Ovary (tissue), 9 donors: ENCODE results near the gene BID. TPM values are rescaled to one million over a fixed set of nuclear protein-coding genes. Genes with fewer than 3 reads are reported as not detected.
"Not testable (repeated sequence)": the region's sequence is repeated elsewhere in the genome, so short reads cannot be mapped to it uniquely, and the experiment has no call there.

Experiments
- DNase-seq, 5 donors: peaks; one replicate each; pipeline ENCODE4 v3.0.0-alpha.2; 2019 to 2020
- H3K27ac ChIP-seq, 2 donors: fragments of 200-600 bp; one replicate each; pipeline versions ENCODE4 v1.5.1 to v1.8.0; 2019 to 2022
- H3K27me3 ChIP-seq: fragments of 200-600 bp; one replicate; pipeline ENCODE4 v1.8.0; 2022
- H3K36me3 ChIP-seq: fragments of 200-600 bp; sonication (generic); one replicate; pipeline ENCODE4 v1.5.1; 2019
- H3K4me1 ChIP-seq: one replicate; pipeline ENCODE4 v1.8.1; 2013; ENCODE audit warnings: mild to moderate bottlenecking, moderate library complexity; ENCODE audit not compliant: insufficient read depth
- H3K4me3 ChIP-seq: fragments of 200-600 bp; sonication (generic); one replicate; pipeline ENCODE4 v1.5.1; 2017
- H3K9me3 ChIP-seq, 2 donors: fragments of 200-600 bp in 1 of 2; sonication (generic) in 1 of 2; one replicate each; pipeline versions ENCODE4 v1.5.1 to v1.8.1; 2013 to 2019; ENCODE audit warnings: mild to moderate bottlenecking in 1 of 2, moderate library complexity in 1 of 2
- EP300 ChIP-seq: sonication (generic); formaldehyde crosslinking; IDR thresholded peaks from one replicate; pipeline ENCODE4 v1.6.1; 2017; ENCODE audit warnings: antibody characterized with exemption
- POLR2A ChIP-seq: fragments of 450-650 bp; IDR thresholded peaks from one replicate; pipeline ENCODE4 v1.6.1; 2017; ENCODE audit warnings: antibody characterized with exemption, mild to moderate bottlenecking, moderate library complexity
- WGBS, 3 donors: extraction: QIAGEN DNeasy Blood & Tissue Kit in 1 of 3; methylation state at CpG; one replicate each; pipeline versions ENCODE4 v1.1.5 to v1.1.7; 2013 to 2017; 5-methylcytosine and 5-hydroxymethylcytosine counted together
- intact Hi-C, 4 donors: fragments of 100-400 bp; cut with DNase I; formaldehyde crosslinking; loops; one replicate each; pipeline versions ENCODE4 v1.11.0 to v1.15.1; 2022 to 2023
- polyA plus RNA-seq, 2 donors: library from polyadenylated mRNA; stranded (reverse); fragments of 200-250 nt in 1 of 2; fragments of 350-450 nt in 1 of 2; fragmentation: Illumina TruSeq in 1 of 2; extraction: RNeasy Lipid Tissue Mini Kit (QIAGEN cat#74804) in 1 of 2; gene quantifications; one replicate each; pipeline ENCODE4 v1.2.3, GENCODE V29; 2013 to 2014
- total RNA-seq, 7 donors: library from RNA; depleted of rRNA in 2 of 7; stranded (reverse); fragments of >200 nt in 2 of 7; fragmentation: NEBNext Ultra II Directional in 3 of 7; extraction: Animal tissue kit (Norgen Biotek cat#: 25700) in 3 of 7; gene quantifications; one replicate each; pipeline versions ENCODE4 v1.1.0 to v1.2.4, GENCODE V29; 2016 to 2023
- TF ChIP-seq, protein P1 (sequence below), 3 donors: fragments of 450-650 bp in 2 of 3; fragments of 200-600 bp in 1 of 3; IDR thresholded peaks; one replicate each; pipeline versions ENCODE4 v1.5.1 to v1.8.0; 2016 to 2022; ENCODE audit warnings: antibody characterized with exemption in 3 of 3, mild to moderate bottlenecking in 1 of 3
- donor health status: DM: no; HTN: no; CAD: no; lungs with moderate emphysema.
- donor health status: DM: no; HTN: no; CAD: no.
- donor health status: Bipolar disorder and iron deficiency.
- donor health status: DM: yes; HTN: yes; CAD: no.
- donor health status: DM: no; HTN: no; CAD: no.
- donor health status: DM: yes; HTN: yes; CAD: no.

BID gene
- total and polyA plus RNA-seq, 9 donors, result 3.2 to 13.8 (median 6.1) TPM

- Histone ChIP-seq H3K4me3 (no peak overlapping the region), H3K27ac (no peak overlapping the region), H3K36me3 (no peaks in the 10 kb centered on the region), H3K27me3 (no peaks in the 10 kb centered on the region), H3K9me3 (no peaks in the 10 kb centered on the region), H3K4me1 (peaks cover 2% of the 10 kb centered on the region)
- no peak for TF ChIP-seq POLR2A
- no peak for TF ChIP-seq EP300
- TF ChIP-seq, protein P1, sequence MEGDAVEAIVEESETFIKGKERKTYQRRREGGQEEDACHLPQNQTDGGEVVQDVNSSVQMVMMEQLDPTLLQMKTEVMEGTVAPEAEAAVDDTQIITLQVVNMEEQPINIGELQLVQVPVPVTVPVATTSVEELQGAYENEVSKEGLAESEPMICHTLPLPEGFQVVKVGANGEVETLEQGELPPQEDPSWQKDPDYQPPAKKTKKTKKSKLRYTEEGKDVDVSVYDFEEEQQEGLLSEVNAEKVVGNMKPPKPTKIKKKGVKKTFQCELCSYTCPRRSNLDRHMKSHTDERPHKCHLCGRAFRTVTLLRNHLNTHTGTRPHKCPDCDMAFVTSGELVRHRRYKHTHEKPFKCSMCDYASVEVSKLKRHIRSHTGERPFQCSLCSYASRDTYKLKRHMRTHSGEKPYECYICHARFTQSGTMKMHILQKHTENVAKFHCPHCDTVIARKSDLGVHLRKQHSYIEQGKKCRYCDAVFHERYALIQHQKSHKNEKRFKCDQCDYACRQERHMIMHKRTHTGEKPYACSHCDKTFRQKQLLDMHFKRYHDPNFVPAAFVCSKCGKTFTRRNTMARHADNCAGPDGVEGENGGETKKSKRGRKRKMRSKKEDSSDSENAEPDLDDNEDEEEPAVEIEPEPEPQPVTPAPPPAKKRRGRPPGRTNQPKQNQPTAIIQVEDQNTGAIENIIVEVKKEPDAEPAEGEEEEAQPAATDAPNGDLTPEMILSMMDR (IDR thresholded peaks at IDR 0.05), result no peak
- DNase-seq, result no peak
- intact Hi-C loops, result no loop called here
- WGBS, 3 donors, result 91 to 96% (median 92%) methylated on average over 14 of the region's 14 CpGs
Observed at GRCh38 chr22:17767233-17768065, 6.8 kb downstream of the BID start.

DNA sequence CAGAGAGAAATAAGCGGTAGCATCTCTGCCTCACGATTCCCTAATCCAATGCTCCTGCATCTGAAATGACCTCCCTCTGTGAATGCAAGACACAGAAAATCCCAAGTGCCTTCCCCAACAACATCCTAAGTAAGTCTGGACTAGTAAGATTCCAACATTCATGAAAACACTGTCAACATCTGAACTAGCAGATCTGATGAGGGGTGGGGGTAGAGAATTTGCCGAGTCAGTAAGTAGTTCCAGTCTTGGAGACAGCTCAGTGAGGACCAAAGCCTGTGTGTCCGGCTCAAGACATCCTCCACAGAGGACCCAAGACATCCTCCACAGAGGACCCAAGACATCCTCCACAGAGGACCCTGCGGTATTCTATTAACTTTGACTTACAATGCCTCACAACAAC is 9.4 kb downstream of the BID start:
- H3K4me3 ChIP-seq, intact Hi-C loops, H3K27ac ChIP-seq, H3K36me3 ChIP-seq, H3K9me3 ChIP-seq, DNase-seq, H3K27me3 ChIP-seq, H3K4me1 ChIP-seq: not testable (repeated sequence)
- 89 to 92% (median 90%) methylated on average over 5 of the region's 5 CpGs for WGBS, 3 donors

DNA sequence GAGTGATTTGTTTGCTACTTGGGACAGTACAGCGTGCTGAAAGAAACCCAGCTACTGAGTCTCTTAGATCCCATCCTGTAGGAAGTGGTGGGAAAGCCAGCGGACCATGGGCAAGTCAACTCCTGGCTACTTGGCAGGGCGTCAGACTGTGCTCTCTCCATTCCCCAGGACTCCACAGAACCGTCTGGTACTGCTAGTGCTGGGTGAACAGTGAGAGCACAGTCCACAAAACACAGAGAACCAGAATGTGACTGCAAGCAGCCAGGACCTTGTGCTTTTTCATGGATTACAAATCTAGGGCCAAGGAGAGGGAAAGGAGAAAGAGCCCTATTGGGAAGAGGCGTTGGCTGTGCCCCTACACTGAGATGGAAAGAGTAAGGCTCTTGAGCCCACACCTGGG is 10.2 kb downstream of the BID start:
- no peaks in the 10 kb centered on the region for H3K36me3 ChIP-seq
- TF ChIP-seq, protein P1 (IDR thresholded peaks at IDR 0.05), result no peak
- TF ChIP-seq EP300, result no peak
- no peak for TF ChIP-seq POLR2A
- WGBS, 3 donors, result 52 to 59% (median 54%) methylated on average over 5 of the region's 5 CpGs
- no peak for DNase-seq
- no peaks in the 10 kb centered on the region for H3K27me3 ChIP-seq
- no peak overlapping the region for H3K4me3 ChIP-seq
- no peak overlapping the region for H3K27ac ChIP-seq
- H3K9me3 ChIP-seq, result no peaks in the 10 kb centered on the region
- peaks cover under 1% of the 10 kb centered on the region for H3K4me1 ChIP-seq
- intact Hi-C loops, result no loop called here

DNA sequence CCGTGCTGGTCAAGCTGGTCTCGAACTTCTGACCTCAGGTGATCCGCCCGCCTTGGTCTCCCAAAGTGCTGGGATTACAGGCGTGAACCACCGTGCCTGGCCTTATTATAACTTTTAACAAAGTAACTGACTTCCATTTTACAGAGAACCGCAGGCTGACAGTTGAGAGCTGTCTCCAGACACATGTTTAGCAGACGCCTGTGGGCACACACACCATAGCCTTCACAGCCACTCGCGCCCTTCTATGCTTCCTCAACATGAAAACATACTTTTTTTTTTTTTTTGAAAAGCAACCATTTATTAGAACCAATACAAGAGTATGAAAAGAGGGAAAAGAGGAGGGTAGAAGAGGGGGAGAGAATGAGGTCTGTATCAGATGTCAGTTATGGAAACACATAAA is 10.8 kb downstream of the BID start:
- 85 to 92% (median 86%) methylated on average over 10 of the region's 10 CpGs for WGBS, 3 donors
- H3K36me3 ChIP-seq, H3K4me3 ChIP-seq, H3K27me3 ChIP-seq, DNase-seq, H3K9me3 ChIP-seq, intact Hi-C loops, H3K27ac ChIP-seq, H3K4me1 ChIP-seq: not testable (repeated sequence)

GRCh38 chr22:17761138-17761488 is 13.2 kb downstream of the BID start:
- Histone ChIP-seq H3K27ac (no peak overlapping the region), H3K4me1 (no peaks in the 10 kb centered on the region), H3K4me3 (no peak overlapping the region), H3K27me3 (no peaks in the 10 kb centered on the region), H3K36me3 (no peaks in the 10 kb centered on the region), H3K9me3 (no peaks in the 10 kb centered on the region)
- TF ChIP-seq EP300 (no peak), POLR2A (no peak)
- TF ChIP-seq, protein P1 (IDR thresholded peaks at IDR 0.05), result no peak
- no peak for DNase-seq
- 68 to 87% (median 86%) methylated on average over 2 to 4 of the region's 4 CpGs for WGBS, 3 donors
- intact Hi-C loops, result no loop called here
